PC-3 (cell line): ENCODE results near the gene GDPD3. TPM values are rescaled to one million over a fixed set of nuclear protein-coding genes. Genes with fewer than 3 reads are reported as not detected.

Source experiments
- ATAC-seq: fragments of 200-7000 bp; cut with Tn5 transposase; 2 replicates; pipeline ENCODE4 v1.9.1; 2020; ENCODE audit warnings: mild to moderate bottlenecking, moderate library complexity
- BruUV-seq: library from RNA; stranded (reverse); fragments of 400-500 nt; replicated peaks from 2 replicates; lab custom pipeline; 2021; lab: Mats Ljungman, UMichigan
- CTCF ChIA-PET: fragments of 300-600 bp; sonication (Branson Sonifier 250); formaldehyde crosslinking; loops from one replicate; lab custom pipeline; 2022; ENCODE audit warnings: antibody characterized with exemption; lab: Charles Lee
- POLR2A ChIA-PET: fragments of 300-600 bp; sonication (Branson Sonifier 250); formaldehyde crosslinking; loops from one replicate; lab custom pipeline; 2022; ENCODE audit warnings: antibody characterized with exemption; ENCODE audit not compliant: unreplicated experiment; lab: Charles Lee
- DNase-seq: peaks from one replicate; pipeline ENCODE4 v3.0.0-alpha.2; 2015
- H2AFZ ChIP-seq: fragments of 300-600 bp; sonication (generic); 2 replicates; pipeline ENCODE4 v1.6.0; 2016; ENCODE audit warnings: antibody characterized with exemption, low read length
- H3F3A ChIP-seq: fragments of 300-600 bp; sonication (generic); one replicate; pipeline ENCODE4 v1.6.0; 2017; ENCODE audit warnings: antibody characterized with exemption, low read length, control low read depth, mild to moderate bottlenecking; ENCODE audit not compliant: unreplicated experiment
- H3K27ac ChIP-seq: fragments of 300-600 bp; sonication (generic); 2 replicates; pipeline ENCODE4 v1.5.1; 2016; ENCODE audit warnings: mild to moderate bottlenecking, low read length
- H3K27me3 ChIP-seq: fragments of 300-600 bp; sonication (generic); 2 replicates; pipeline ENCODE4 v1.6.1; 2016; ENCODE audit warnings: low read length, mixed read lengths
- H3K36me3 ChIP-seq: fragments of 300-600 bp; sonication (generic); 2 replicates; pipeline ENCODE4 v1.6.1; 2016; ENCODE audit warnings: low read depth, mixed run types, low read length, mixed read lengths
- H3K4me1 ChIP-seq: fragments of 300-600 bp; sonication (generic); 2 replicates; pipeline ENCODE4 v1.5.1; 2016; ENCODE audit warnings: low read length; ENCODE audit not compliant: insufficient read depth
- H3K4me2 ChIP-seq: fragments of 300-600 bp; sonication (generic); 2 replicates; pipeline ENCODE4 v1.6.0; 2016; ENCODE audit warnings: low read length
- H3K4me3 ChIP-seq: fragments of 300-600 bp; sonication (generic); 2 replicates; pipeline ENCODE4 v1.5.1; 2016; ENCODE audit warnings: mild to moderate bottlenecking, low read length, mixed read lengths
- H3K79me2 ChIP-seq: fragments of 300-600 bp; sonication (generic); 2 replicates; pipeline ENCODE4 v1.6.1; 2017; ENCODE audit warnings: low read length, mixed read lengths
- H3K9ac ChIP-seq: fragments of 300-600 bp; sonication (generic); 2 replicates; pipeline ENCODE4 v1.6.0; 2016; ENCODE audit warnings: mild to moderate bottlenecking, low read length
- H3K9me2 ChIP-seq: fragments of 300-600 bp; sonication (generic); replicated peaks from 2 replicates; pipeline ENCODE4 v1.6.1; 2016; ENCODE audit warnings: mixed run types, low read length, mixed read lengths
- H3K9me3 ChIP-seq: fragments of 300-600 bp; sonication (generic); 2 replicates; pipeline ENCODE4 v1.6.1; 2016; ENCODE audit warnings: low read length, mixed read lengths
- H4K20me1 ChIP-seq: fragments of 300-600 bp; sonication (generic); 2 replicates; pipeline ENCODE4 v1.6.1; 2016; ENCODE audit warnings: low read length, mixed read lengths
- EZH2 ChIP-seq: fragments of 300-600 bp; sonication (generic); IDR thresholded peaks from one replicate; pipeline ENCODE4 v1.6.1; 2017; ENCODE audit warnings: antibody characterized with exemption, mild to moderate bottlenecking, low read length; ENCODE audit not compliant: unreplicated experiment
- EZH2phosphoT487 ChIP-seq: fragments of 300-600 bp; sonication (generic); IDR thresholded peaks from 2 replicates; pipeline ENCODE4 v1.6.1; 2018; ENCODE audit warnings: mild to moderate bottlenecking, antibody characterized with exemption, low read length, borderline replicate concordance
- intact Hi-C: fragments of 100-400 bp; cut with micrococcal nuclease; formaldehyde crosslinking; loops from 2 replicates; pipeline ENCODE4 v1.9.0; 2023
- total RNA-seq: library from RNA; depleted of rRNA; stranded (reverse); fragments of >200 nt; gene quantifications from 2 replicates; pipeline ENCODE4 v1.2.3, GENCODE V29; 2014
- TF ChIP-seq, protein P1 (sequence below): fragments of 300-600 bp; sonication (generic); conservative IDR thresholded peaks from 2 replicates; pipeline ENCODE4 v1.5.1; 2017; ENCODE audit warnings: antibody characterized with exemption, low read depth, mild to moderate bottlenecking, low read length

Gene GDPD3
- total RNA-seq, 1 experiment from 2014 or later = 3.4 TPM

DNA sequence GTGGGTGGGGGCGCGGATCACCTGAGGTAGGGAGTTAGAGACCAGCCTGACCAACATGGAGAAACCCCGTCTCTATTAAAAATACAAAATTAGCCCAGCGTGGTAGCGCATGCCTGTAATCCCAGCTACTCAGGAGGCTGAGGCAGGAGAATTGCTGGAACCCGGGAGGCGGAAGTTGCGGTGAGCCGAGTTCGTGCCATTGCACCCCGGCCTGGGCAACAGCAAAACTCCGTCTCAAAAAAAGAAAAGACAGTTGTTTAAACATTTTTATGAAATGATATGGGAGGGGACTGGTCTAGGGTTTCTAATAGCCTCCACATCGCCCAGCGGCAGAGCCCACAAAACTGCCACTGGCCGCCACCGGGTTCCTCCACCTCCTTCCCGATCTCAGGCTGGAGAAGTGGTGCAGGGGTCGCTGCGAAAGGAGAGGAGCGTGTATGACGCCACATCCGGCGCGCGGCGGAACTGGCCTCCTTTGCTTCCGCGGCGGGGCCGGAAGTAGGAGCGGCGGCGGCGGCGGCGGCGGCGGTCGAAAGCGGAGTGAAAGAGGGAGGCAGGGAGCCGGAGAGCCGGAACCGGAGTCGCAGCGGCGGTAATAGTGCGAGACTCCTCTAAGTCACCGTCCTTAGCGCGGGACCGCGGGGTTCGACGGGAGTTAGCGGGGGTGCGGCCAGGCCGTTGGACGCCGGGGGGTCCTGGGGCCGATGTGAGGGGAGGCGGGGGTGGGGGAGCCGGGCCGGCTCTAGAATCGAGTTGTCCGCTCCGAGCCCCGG, 37.6 kb downstream of the GDPD3 start, which contains the start of gene PPP4C:
TSS of gene PPP4C (plus strand) at position 492 of the 773 bp plus-strand sequence. CDS start 384 bp downstream, outside the sequence.
- Histone ChIP-seq H3K36me3 (peaks cover 21% of the 10 kb centered on the region; the same call in 1 of the 2 replicates), H3K9me2 (no peaks in the 10 kb centered on the region), H3K79me2 (peaks cover 44% of the 10 kb centered on the region), H2AFZ (peak within 1 kb of the TSS; percentile 37), H3K9me3 (no peaks in the 10 kb centered on the region), H3K27me3 (no peaks in the 10 kb centered on the region), H3K9ac (peak within 1 kb of the TSS; percentile 94), H3K4me2 (peak within 1 kb of the TSS; percentile 97), H3K4me1 (peaks cover 17% of the 10 kb centered on the region), H3K27ac (peak within 1 kb of the TSS; percentile 69), H4K20me1 (0 out of 2 replicates have a peak, but pooled peaks cover 4% of the 10 kb centered on the region), H3F3A (peaks cover 6% of the 10 kb centered on the region), H3K4me3 (peak within 1 kb of the TSS; percentile 94)
- DNase-seq (peak; percentile 81), ATAC-seq (peak; percentile 84)
- CTCF ChIA-PET = no interaction called here
- TF ChIP-seq EZH2phosphoT487 (no peak), EZH2 (no peak)
- TF ChIP-seq, protein P1, sequence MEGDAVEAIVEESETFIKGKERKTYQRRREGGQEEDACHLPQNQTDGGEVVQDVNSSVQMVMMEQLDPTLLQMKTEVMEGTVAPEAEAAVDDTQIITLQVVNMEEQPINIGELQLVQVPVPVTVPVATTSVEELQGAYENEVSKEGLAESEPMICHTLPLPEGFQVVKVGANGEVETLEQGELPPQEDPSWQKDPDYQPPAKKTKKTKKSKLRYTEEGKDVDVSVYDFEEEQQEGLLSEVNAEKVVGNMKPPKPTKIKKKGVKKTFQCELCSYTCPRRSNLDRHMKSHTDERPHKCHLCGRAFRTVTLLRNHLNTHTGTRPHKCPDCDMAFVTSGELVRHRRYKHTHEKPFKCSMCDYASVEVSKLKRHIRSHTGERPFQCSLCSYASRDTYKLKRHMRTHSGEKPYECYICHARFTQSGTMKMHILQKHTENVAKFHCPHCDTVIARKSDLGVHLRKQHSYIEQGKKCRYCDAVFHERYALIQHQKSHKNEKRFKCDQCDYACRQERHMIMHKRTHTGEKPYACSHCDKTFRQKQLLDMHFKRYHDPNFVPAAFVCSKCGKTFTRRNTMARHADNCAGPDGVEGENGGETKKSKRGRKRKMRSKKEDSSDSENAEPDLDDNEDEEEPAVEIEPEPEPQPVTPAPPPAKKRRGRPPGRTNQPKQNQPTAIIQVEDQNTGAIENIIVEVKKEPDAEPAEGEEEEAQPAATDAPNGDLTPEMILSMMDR = no peak
- TSS peak; percentile 98 for BruUV-seq
- intact Hi-C loops = no loop called here
- POLR2A ChIA-PET = no interaction called here

DNA sequence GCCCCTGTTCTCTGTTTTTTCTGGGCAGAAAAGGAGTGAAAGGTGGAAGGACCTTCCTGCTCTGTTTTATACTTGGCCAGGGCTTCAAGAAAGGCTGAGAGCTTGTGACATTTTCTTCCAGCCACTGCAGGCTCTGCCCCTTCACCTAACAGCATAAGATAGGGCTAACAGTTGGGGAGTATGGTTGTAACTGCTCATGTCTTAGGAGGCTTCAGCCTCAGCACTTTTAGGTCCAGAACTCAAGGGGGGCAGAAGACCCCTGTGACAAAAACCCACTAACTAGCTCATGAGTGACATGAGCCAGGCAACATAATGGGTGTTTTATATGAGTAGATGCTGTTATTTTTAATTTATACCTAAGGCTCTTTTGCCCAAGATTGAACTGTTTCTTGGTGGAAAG, 42.8 kb downstream of the GDPD3 start:
- intact Hi-C loops = no loop called here
- H3K4me2 ChIP-seq = no peak overlapping the region
- no peaks in the 10 kb centered on the region for H3K9me3 ChIP-seq
- ATAC-seq (no peak), DNase-seq (no peak)
- H3F3A ChIP-seq = peaks cover 6% of the 10 kb centered on the region
- no peaks in the 10 kb centered on the region for H3K27me3 ChIP-seq
- no peak for TF ChIP-seq EZH2
- TF ChIP-seq EZH2phosphoT487 = no peak
- TF ChIP-seq, protein P1 = no peak
- ChIA-PET POLR2A (interaction anchor here (0.5 to 0.6 kb wide), 2 partner anchors 15 to 486 kb away, joined by 4 to 5 read pairs; no protein-coding TSS in a partner anchor), CTCF (no interaction called here)
- H3K36me3 ChIP-seq = peaks cover 58% of the 10 kb centered on the region
- H3K4me3 ChIP-seq = no peak overlapping the region
- H2AFZ ChIP-seq = no peak overlapping the region
- no peak overlapping the region for H3K9ac ChIP-seq
- no peak overlapping the region for H3K27ac ChIP-seq
- BruUV-seq = no TSS peak
- H4K20me1 ChIP-seq = peaks cover 45% of the 10 kb centered on the region
- peaks cover 24% of the 10 kb centered on the region; the same call in 1 of the 2 replicates for H3K4me1 ChIP-seq
- no peaks in the 10 kb centered on the region for H3K9me2 ChIP-seq
- H3K79me2 ChIP-seq = peaks cover 51% of the 10 kb centered on the region
